ENCODE data around the gene ZFP2. TPM values are rescaled to one million over a fixed set of nuclear protein-coding genes. Genes with fewer than 3 reads are reported as not detected.

The ZFP2 gene
- total RNA-seq, 2 experiments from 2014 or later: 0.36 to 0.49 TPM

DNA sequence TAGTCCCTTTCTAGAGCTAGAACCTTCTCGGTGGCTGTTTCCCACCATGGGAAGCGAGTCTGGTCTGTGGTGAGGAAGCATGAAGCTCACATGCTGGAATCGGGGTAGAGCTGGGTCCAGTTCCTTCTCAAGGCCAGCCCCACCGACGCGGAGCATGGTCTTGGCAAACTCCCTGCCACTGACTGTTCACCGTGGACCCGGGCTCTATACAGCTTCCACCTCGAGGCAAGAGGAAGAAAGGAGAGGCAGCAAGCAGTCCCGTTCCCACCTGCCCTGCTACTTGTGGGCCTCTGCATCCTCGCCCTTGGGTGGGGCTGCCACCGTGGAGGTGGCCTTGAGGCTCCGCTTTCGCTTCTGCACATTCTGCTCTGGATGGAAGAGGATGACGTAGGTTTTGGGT is 85.7 kb downstream of the ZFP2 start:
- H3K27me3 Mint-ChIP-seq: no peaks in the 10 kb centered on the region
- Histone ChIP-seq H3K27me3 (ENCODE audit: control insufficient read depth in 1 of 2, insufficient read depth in 2 of 2, low read length in 2 of 2) (no peaks in the 10 kb centered on the region), H3K4me3 (ENCODE audit: low read length) (no peak overlapping the region), H3K36me3 (ENCODE audit: insufficient read depth, low read length) (no peaks in the 10 kb centered on the region), H3K9me3 (ENCODE audit: control insufficient read depth in 1 of 2, insufficient read depth in 1 of 2, low read length in 2 of 2) (peaks cover 22 to 71% of the 10 kb centered on the region in 2 experiments), H3K27ac (ENCODE audit: low read depth in 1 of 2, low read length in 2 of 2) (no peak overlapping the region), H3K4me1 (ENCODE audit: insufficient read depth, low read length) (no peaks in the 10 kb centered on the region)
- peaks cover 6% of the 10 kb centered on the region for H3K36me3 Mint-ChIP-seq (ENCODE audit: low read depth)
- peaks cover 19% of the 10 kb centered on the region for H3K9me3 Mint-ChIP-seq
- H3K4me1 Mint-ChIP-seq (ENCODE audit: low read depth): no peaks in the 10 kb centered on the region
- no peak for TF ChIP-seq CTCF (IDR thresholded peaks at IDR 0.05)
- intact Hi-C loops (cut with DNase I, micrococcal nuclease): no loop called here
- H3K27ac Mint-ChIP-seq: no peak overlapping the region
- ChIA-PET POLR2A (no interaction called here), CTCF (no interaction called here)
- DNase-seq (no peak), ATAC-seq (ENCODE audit: poor library complexity) (no peak)
- no peak overlapping the region for H3K4me3 Mint-ChIP-seq

Other genes with a start within 250 kb of the ZFP2 start
- gene ZNF354A, start 165.3 kb upstream of the ZFP2 start, total RNA-seq: 1 to 10 TPM; 5.5 to 5.7 TPM
- gene ZNF354B, start 36.0 kb upstream of the ZFP2 start, total RNA-seq: 1 to 10 TPM; 6.2 to 6.3 TPM
- not detected for gene ZNF454, start 45.3 kb downstream of the ZFP2 start, total RNA-seq
- gene GRM6, start 99.4 kb downstream of the ZFP2 start, total RNA-seq: not detected
- 1 to 10 TPM; 4.9 to 5.1 TPM for gene ZNF879, start 127.9 kb downstream of the ZFP2 start, total RNA-seq
- 1 to 10 TPM; 2.5 to 2.9 TPM for gene ZNF354C, start 164.5 kb downstream of the ZFP2 start, total RNA-seq